Peyer's patch (tissue), 4 donors: Measurements from ENCODE around the gene NHEJ1. TPM values are rescaled to one million over a fixed set of nuclear protein-coding genes. Genes with fewer than 3 reads are reported as not detected.

Experiments used
- DNase-seq, 3 donors: peaks; one replicate each; pipeline ENCODE4 v3.0.0-alpha.2; 2017 to 2019
- H3K27ac ChIP-seq, 4 donors: fragments of 200-600 bp; sonication (generic); one replicate each; pipeline ENCODE4 v1.5.1; 2016 to 2019
- H3K27me3 ChIP-seq, 2 donors: fragments of 200-600 bp; sonication (generic); one replicate each; pipeline ENCODE4 v1.5.1; 2019
- H3K36me3 ChIP-seq, 3 donors: fragments of 200-600 bp; sonication (generic); one replicate each; pipeline ENCODE4 v1.5.1; 2016 to 2019
- H3K4me1 ChIP-seq, 4 donors: fragments of 200-600 bp; sonication (generic); one replicate each; pipeline ENCODE4 v1.5.1; 2016 to 2019
- H3K4me3 ChIP-seq, 4 donors: fragments of 200-600 bp; sonication (generic); 1 replicate in 3 of 4; 2 replicates in 1 of 4; pipeline ENCODE4 v1.5.1; 2016 to 2019; ENCODE audit warnings: mild to moderate bottlenecking in 1 of 4
- H3K9me3 ChIP-seq, 4 donors: fragments of 200-600 bp; sonication (generic); one replicate each; pipeline ENCODE4 v1.5.1; 2016 to 2019; ENCODE audit warnings: mild to moderate bottlenecking in 1 of 4
- POLR2A ChIP-seq, 2 donors: fragments of 450-650 bp; IDR thresholded peaks; one replicate each; pipeline ENCODE4 v1.5.1; 2017; ENCODE audit warnings: antibody characterized with exemption in 2 of 2, mild to moderate bottlenecking in 2 of 2, moderate library complexity in 2 of 2
- small RNA-seq, 2 donors: library from RNA; depleted of rRNA; stranded (forward); fragments of <200 nt; gene quantifications; one replicate each; pipeline ENCODE3, GENCODE V24; 2016
- total RNA-seq, 4 donors: library from RNA; depleted of rRNA; stranded (reverse); fragments of >200 nt; gene quantifications; one replicate each; pipeline ENCODE4 v1.1.0, GENCODE V29; 2016
- TF ChIP-seq, protein P1 (sequence below), 6 experiments: fragments of 450-650 bp in 4 of 6; fragments of 200-600 bp in 2 of 6; sonication (generic) in 1 of 6; IDR thresholded peaks; one replicate each; pipeline ENCODE4 v1.5.1; 2017 to 2019; ENCODE audit warnings: antibody characterized with exemption in 6 of 6, mild to moderate bottlenecking in 3 of 6, moderate library complexity in 1 of 6

NHEJ1 gene
- total RNA-seq, 4 donors from 2014 or later: 28.1 to 91.6 (median 67.2) TPM

DNA sequence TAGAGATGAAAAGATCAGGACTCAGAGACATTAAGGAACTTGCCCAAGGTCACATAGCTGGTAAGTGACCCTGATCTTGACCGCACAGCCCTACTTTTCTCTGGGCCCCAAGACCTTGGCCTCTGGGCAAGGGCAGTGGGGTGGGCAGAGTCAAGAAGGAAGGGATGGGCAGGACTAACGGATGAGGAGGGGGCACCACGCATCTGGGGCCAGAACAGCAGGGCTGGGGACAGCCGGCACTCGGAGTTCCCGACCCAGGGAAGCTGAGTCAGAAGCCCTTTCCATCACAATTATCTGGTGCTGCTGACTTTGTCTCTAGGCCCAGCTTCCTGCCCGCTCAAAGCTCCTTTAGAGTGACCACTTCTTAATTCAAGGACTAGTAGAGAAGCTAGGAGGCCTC is 133.7 kb downstream of the NHEJ1 start:
- Histone ChIP-seq H3K4me3 (no peak overlapping the region), H3K27ac (no peak overlapping the region), H3K36me3 (no peaks in the 10 kb centered on the region), H3K4me1 (no peaks in the 10 kb centered on the region), H3K27me3 (no peaks in the 10 kb centered on the region), H3K9me3 (no peaks in the 10 kb centered on the region)
- TF ChIP-seq POLR2A (IDR thresholded peaks at IDR 0.05): no peak
- TF ChIP-seq, protein P1, sequence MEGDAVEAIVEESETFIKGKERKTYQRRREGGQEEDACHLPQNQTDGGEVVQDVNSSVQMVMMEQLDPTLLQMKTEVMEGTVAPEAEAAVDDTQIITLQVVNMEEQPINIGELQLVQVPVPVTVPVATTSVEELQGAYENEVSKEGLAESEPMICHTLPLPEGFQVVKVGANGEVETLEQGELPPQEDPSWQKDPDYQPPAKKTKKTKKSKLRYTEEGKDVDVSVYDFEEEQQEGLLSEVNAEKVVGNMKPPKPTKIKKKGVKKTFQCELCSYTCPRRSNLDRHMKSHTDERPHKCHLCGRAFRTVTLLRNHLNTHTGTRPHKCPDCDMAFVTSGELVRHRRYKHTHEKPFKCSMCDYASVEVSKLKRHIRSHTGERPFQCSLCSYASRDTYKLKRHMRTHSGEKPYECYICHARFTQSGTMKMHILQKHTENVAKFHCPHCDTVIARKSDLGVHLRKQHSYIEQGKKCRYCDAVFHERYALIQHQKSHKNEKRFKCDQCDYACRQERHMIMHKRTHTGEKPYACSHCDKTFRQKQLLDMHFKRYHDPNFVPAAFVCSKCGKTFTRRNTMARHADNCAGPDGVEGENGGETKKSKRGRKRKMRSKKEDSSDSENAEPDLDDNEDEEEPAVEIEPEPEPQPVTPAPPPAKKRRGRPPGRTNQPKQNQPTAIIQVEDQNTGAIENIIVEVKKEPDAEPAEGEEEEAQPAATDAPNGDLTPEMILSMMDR (IDR thresholded peaks at IDR 0.05): no peak
- DNase-seq: no peak

DNA sequence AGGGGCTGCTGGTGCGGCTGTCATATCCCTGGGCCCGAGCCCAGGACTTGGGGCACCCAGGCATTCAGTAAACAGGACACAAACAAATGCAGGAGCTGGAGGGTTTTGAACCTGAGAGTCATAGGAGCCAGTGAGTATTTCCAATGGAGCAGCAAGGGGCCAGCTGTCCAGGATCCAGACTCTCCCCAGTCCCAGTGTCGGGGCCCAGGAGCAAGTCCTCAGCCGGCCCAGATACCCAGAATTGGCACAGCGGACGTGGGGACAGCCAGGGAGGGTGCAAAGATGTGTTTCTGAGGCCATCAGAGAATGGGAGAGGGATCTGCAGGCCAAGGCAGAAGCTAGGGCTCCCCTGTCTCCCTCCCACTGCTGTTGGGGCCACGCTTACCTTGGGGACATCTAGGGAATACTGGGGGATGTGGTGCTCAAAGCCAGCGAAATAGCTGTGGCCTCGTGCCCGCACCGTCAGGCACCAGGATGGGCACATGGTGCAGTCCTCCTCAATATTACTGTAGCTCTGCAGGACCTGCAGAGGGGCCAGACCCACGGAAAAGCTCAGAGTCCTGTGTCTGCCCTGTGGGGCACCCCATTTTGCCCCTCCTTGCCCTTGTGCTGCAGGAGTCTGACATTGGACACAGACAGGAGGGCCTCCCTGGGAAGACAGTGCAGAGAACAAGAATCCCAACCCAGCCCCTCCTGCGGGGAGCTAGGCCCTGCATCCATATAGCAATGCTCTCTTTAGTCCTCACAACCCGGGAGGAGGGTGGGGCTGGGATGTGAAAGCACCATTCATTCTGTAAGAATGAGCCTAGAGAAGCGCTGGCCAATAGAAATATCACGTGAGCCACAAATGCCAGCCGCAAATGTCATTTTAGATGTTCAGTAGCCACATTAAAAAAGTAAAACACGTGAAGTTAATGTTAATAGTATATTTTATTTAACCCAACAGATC is 134.7 kb downstream of the NHEJ1 start:
- DNase-seq: peak in 1 of 3 donors; percentile 34
- no peak overlapping the region for H3K4me3 ChIP-seq
- H3K27me3 ChIP-seq: no peaks in the 10 kb centered on the region
- no peak overlapping the region for H3K27ac ChIP-seq
- TF ChIP-seq, protein P1 (IDR thresholded peaks at IDR 0.05): no peak
- no peaks in the 10 kb centered on the region for H3K4me1 ChIP-seq
- no peaks in the 10 kb centered on the region for H3K9me3 ChIP-seq
- no peaks in the 10 kb centered on the region for H3K36me3 ChIP-seq

Small RNA genes within 50 kb of the gene (small RNA-seq; reads per million reads assigned to genes)
- gene MIR3131 (0 to 0.32 reads per million in 2 donors), gene RN7SL764P (0 to 0.06 reads per million in 2 donors)

Other genes with a start within 250 kb of the NHEJ1 start
- 1 to 10 TPM in 1 of 4 donors, under 1 TPM in 2, not detected in 1; 0.54 to 1.1 (median 0.95) TPM for gene CDK5R2, start 201.1 kb downstream of the NHEJ1 start, total RNA-seq
- 1 to 10 TPM in 3 of 4 donors, not detected in 1; 3.2 to 6.7 (median 5.1) TPM for gene FEV, start 175.6 kb downstream of the NHEJ1 start, total RNA-seq
- 10 to 100 TPM in 1 of 4 donors, 1 to 10 TPM in 2, not detected in 1; 2.4 to 14.2 (median 9.4) TPM for gene CRYBA2, start 167.4 kb downstream of the NHEJ1 start, total RNA-seq
- 1 to 10 TPM in 2 of 4 donors, not detected in 2; 1.5 to 3.6 TPM for gene CFAP65, start 119.3 kb downstream of the NHEJ1 start, total RNA-seq
- 100 to 1,000 TPM in 1 of 4 donors, 10 to 100 TPM in 3; 14.0 to 124 (median 71.1) TPM for gene IHH, start 99.9 kb downstream of the NHEJ1 start, total RNA-seq
- gene SLC23A3, start 9.2 kb upstream of the NHEJ1 start, total RNA-seq: 100 to 1,000 TPM in 1 of 4 donors, 10 to 100 TPM in 2, 1 to 10 TPM in 1; 5.0 to 111 (median 62.8) TPM
- 10 to 100 TPM; 14.0 to 94.0 (median 77.4) TPM for gene CNPPD1, start 16.1 kb upstream of the NHEJ1 start, total RNA-seq
- gene RETREG2, start 17.5 kb upstream of the NHEJ1 start, total RNA-seq: 10 to 100 TPM; 44.6 to 80.3 (median 76.2) TPM
- 100 to 1,000 TPM in 3 of 4 donors, 10 to 100 TPM in 1; 43.7 to 129 (median 112) TPM for gene ZFAND2B, start 46.0 kb upstream of the NHEJ1 start, total RNA-seq
- 10 to 100 TPM; 18.0 to 42.1 (median 33.3) TPM for gene ABCB6, start 58.1 kb upstream of the NHEJ1 start, total RNA-seq
- 100 to 1,000 TPM in 1 of 4 donors, 10 to 100 TPM in 3; 23.1 to 107 (median 96.0) TPM for gene ATG9A, start 68.8 kb upstream of the NHEJ1 start, total RNA-seq
- 100 to 1,000 TPM in 3 of 4 donors, 10 to 100 TPM in 1; 79.9 to 338 (median 164) TPM for gene ANKZF1, start 69.0 kb upstream of the NHEJ1 start, total RNA-seq
- 1 to 10 TPM in 3 of 4 donors, not detected in 1; 2.7 to 9.5 (median 7.0) TPM for gene GLB1L, start 84.6 kb upstream of the NHEJ1 start, total RNA-seq
- 10 to 100 TPM; 19.4 to 27.1 (median 24.3) TPM for gene STK16, start 84.7 kb upstream of the NHEJ1 start, total RNA-seq
- gene TUBA4B, start 92.4 kb upstream of the NHEJ1 start, total RNA-seq: not detected
- gene TUBA4A, start 93.1 kb upstream of the NHEJ1 start, total RNA-seq: 100 to 1,000 TPM in 3 of 4 donors, 10 to 100 TPM in 1; 49.5 to 137 (median 129) TPM
- gene DNAJB2, start 118.6 kb upstream of the NHEJ1 start, total RNA-seq: 10 to 100 TPM; 34.7 to 69.4 (median 58.3) TPM
- 1 to 10 TPM in 2 of 4 donors, under 1 TPM in 1, not detected in 1; 0.88 to 4.9 (median 2.3) TPM for gene PTPRN, start 148.6 kb upstream of the NHEJ1 start, total RNA-seq
- not detected for gene RESP18, start 171.9 kb upstream of the NHEJ1 start, total RNA-seq
- 100 to 1,000 TPM in 3 of 4 donors, 10 to 100 TPM in 1; 90.8 to 180 (median 177) TPM for gene DNPEP, start 227.1 kb upstream of the NHEJ1 start, total RNA-seq